Loucy (cell line): ENCODE data around the gene TEKT3.

Experiments used
- H2AFZ ChIP-seq: fragments of 200-600 bp; sonication (generic); 2 replicates; pipeline ENCODE4 v1.6.0; 2016; ENCODE audit warnings: antibody characterized with exemption, mild to moderate bottlenecking, low read length, moderate library complexity
- H3F3A ChIP-seq: fragments of 200-600 bp; 2 replicates; pipeline ENCODE4 v1.6.0; 2016; ENCODE audit warnings: antibody characterized with exemption, low read depth, mild to moderate bottlenecking
- H3K27me3 ChIP-seq: fragments of 200-600 bp; sonication (generic); 2 replicates; pipeline ENCODE4 v1.6.1; 2014; ENCODE audit warnings: low read length, mild to moderate bottlenecking; ENCODE audit not compliant: insufficient read depth, poor library complexity, severe bottlenecking
- H3K36me3 ChIP-seq: fragments of 200-600 bp; sonication (generic); 2 replicates; pipeline ENCODE4 v1.6.1; 2016; ENCODE audit warnings: low read length; ENCODE audit not compliant: insufficient read depth
- H3K4me1 ChIP-seq: fragments of 200-600 bp; sonication (generic); 2 replicates; pipeline ENCODE4 v1.5.1; 2014; ENCODE audit warnings: low read length, mild to moderate bottlenecking; ENCODE audit not compliant: insufficient read depth, poor library complexity, severe bottlenecking
- H3K4me2 ChIP-seq: fragments of 200-600 bp; sonication (generic); 2 replicates; pipeline ENCODE4 v1.6.0; 2014; ENCODE audit warnings: antibody characterized with exemption, low read length, low read depth, mild to moderate bottlenecking; ENCODE audit not compliant: poor library complexity, severe bottlenecking
- H3K4me3 ChIP-seq: fragments of 200-600 bp; sonication (generic); 2 replicates; pipeline ENCODE4 v1.5.1; 2014; ENCODE audit warnings: low read length, mild to moderate bottlenecking, mixed read lengths; ENCODE audit not compliant: poor library complexity, severe bottlenecking
- H3K79me2 ChIP-seq: fragments of 200-600 bp; sonication (generic); 2 replicates; pipeline ENCODE4 v1.6.1; 2014; ENCODE audit warnings: low read length; ENCODE audit not compliant: insufficient read depth
- H3K9ac ChIP-seq: fragments of 200-600 bp; sonication (generic); 2 replicates; pipeline ENCODE4 v1.6.0; 2014; ENCODE audit warnings: mild to moderate bottlenecking, low read depth, low read length, moderate library complexity; ENCODE audit not compliant: poor library complexity, severe bottlenecking
- H3K9me2 ChIP-seq: fragments of 200-600 bp; sonication (generic); replicated peaks from 2 replicates; pipeline ENCODE4 v1.6.1; 2016; ENCODE audit warnings: low read depth, low read length, mixed read lengths
- H3K9me3 ChIP-seq: fragments of 200-600 bp; sonication (generic); 2 replicates; pipeline ENCODE4 v1.6.1; 2014; ENCODE audit warnings: mild to moderate bottlenecking, antibody characterized with exemption, low read length, low read depth; ENCODE audit not compliant: insufficient read depth
- H4K20me1 ChIP-seq: fragments of 200-600 bp; sonication (generic); 2 replicates; pipeline ENCODE4 v1.6.0; 2014; ENCODE audit warnings: antibody characterized with exemption, low read length, mild to moderate bottlenecking; ENCODE audit not compliant: insufficient read depth, poor library complexity, severe bottlenecking
- EZH2phosphoT487 ChIP-seq: fragments of 200-600 bp; IDR thresholded peaks from 2 replicates; pipeline ENCODE4 v1.6.1; 2018; ENCODE audit warnings: antibody characterized with exemption, mild to moderate bottlenecking, moderate library complexity, borderline replicate concordance
- TF ChIP-seq, protein P1 (sequence below): fragments of 200-600 bp; sonication (generic); conservative IDR thresholded peaks from 2 replicates; pipeline ENCODE4 v1.5.1; 2014; ENCODE audit warnings: mild to moderate bottlenecking, antibody characterized with exemption, low read length

TEKT3 gene

DNA sequence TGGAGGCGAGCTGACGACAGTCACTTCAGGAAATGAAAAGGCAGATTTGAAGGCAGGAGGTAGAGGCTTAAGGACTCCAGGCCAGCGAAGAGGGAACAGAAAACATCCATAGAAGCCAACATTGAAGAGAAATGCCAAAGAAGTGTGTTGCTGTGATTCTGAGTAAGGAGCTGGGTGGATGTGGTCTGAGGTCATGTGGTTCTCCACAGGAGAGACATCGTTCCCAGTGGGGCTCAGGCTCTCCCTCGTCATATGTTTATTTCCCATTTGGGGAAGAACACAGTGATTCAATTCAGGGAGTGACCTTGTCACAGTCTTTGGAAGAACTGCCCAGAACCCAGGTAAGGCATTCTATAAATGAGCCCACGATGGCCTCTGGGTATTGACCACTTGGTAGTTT lies 69.7 kb downstream of the TEKT3 start:
- Histone ChIP-seq H3K9me3 (no peaks in the 10 kb centered on the region), H3K4me2 (no peak overlapping the region), H2AFZ (no peak overlapping the region), H3K4me3 (no peak overlapping the region), H3F3A (no peaks in the 10 kb centered on the region), H4K20me1 (no peaks in the 10 kb centered on the region), H3K79me2 (no peaks in the 10 kb centered on the region), H3K4me1 (no peaks in the 10 kb centered on the region), H3K9ac (no peak overlapping the region), H3K9me2 (no peaks in the 10 kb centered on the region), H3K36me3 (no peaks in the 10 kb centered on the region), H3K27me3 (no peaks in the 10 kb centered on the region)
- no peak for TF ChIP-seq EZH2phosphoT487
- TF ChIP-seq, protein P1, sequence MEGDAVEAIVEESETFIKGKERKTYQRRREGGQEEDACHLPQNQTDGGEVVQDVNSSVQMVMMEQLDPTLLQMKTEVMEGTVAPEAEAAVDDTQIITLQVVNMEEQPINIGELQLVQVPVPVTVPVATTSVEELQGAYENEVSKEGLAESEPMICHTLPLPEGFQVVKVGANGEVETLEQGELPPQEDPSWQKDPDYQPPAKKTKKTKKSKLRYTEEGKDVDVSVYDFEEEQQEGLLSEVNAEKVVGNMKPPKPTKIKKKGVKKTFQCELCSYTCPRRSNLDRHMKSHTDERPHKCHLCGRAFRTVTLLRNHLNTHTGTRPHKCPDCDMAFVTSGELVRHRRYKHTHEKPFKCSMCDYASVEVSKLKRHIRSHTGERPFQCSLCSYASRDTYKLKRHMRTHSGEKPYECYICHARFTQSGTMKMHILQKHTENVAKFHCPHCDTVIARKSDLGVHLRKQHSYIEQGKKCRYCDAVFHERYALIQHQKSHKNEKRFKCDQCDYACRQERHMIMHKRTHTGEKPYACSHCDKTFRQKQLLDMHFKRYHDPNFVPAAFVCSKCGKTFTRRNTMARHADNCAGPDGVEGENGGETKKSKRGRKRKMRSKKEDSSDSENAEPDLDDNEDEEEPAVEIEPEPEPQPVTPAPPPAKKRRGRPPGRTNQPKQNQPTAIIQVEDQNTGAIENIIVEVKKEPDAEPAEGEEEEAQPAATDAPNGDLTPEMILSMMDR: no peak

DNA sequence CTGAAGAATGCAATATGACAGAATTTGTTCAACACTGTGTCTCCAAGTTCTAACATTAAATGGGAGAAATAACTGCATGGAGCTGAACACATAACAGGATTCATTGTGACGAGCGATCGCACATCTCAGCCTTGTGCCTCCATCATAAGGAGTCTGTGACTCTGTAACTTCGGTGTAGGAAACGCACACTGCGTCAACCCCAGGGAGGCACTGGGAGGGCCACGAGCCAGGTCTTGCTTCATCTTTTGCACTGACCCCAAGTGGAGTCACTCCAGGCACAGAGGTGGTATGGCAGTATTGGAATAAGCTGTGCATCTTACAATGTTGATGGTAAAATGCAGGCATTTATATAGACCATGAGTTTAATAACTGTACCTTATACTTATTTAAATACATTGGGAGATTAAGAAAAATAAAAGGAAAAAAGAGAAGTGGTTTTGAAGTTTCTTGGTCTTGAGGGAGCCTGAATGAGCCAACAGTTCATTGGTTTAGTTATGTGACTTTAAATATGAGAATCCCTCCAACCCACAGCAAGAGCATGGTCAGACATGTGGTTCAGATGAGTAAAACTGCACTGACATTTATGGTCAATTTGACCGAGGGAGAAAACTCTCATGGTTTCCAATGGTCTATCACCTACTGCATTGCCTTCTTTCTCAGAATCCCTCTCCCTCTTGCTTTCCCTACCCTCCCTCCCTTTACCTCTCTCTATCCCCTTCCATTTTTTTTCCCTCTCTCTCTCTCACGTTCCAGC lies 70.6 kb downstream of the TEKT3 start:
- no peak overlapping the region for H3K9ac ChIP-seq
- H2AFZ ChIP-seq: no peak overlapping the region
- H3K9me2 ChIP-seq: no peaks in the 10 kb centered on the region
- no peaks in the 10 kb centered on the region for H3K9me3 ChIP-seq
- no peak for TF ChIP-seq EZH2phosphoT487
- TF ChIP-seq, protein P1: no peak
- H3K79me2 ChIP-seq: no peaks in the 10 kb centered on the region
- H3K4me3 ChIP-seq: no peak overlapping the region
- no peak overlapping the region for H3K4me2 ChIP-seq
- no peaks in the 10 kb centered on the region for H3K4me1 ChIP-seq
- H4K20me1 ChIP-seq: no peaks in the 10 kb centered on the region
- H3K36me3 ChIP-seq: no peaks in the 10 kb centered on the region
- H3K27me3 ChIP-seq: no peaks in the 10 kb centered on the region
- H3F3A ChIP-seq: no peaks in the 10 kb centered on the region

DNA sequence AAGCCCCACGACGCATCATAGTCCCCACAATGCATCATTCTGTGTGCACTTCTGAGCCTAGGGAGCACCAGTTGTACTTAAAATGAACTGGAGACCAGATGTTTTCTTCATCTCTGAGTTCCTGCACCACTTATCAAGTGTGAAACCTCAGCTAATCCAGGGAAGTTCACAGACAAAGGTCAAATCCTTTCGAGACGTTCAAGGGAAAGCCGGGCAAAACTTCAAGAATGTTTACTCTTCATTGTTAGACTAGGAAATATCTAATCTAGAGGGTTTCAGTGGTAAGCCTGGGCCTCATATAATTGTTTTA lies 71.7 kb downstream of the TEKT3 start:
- no peaks in the 10 kb centered on the region for H3F3A ChIP-seq

More for the DNA sequence above, 71.7 kb downstream of the TEKT3 start:
- no peaks in the 10 kb centered on the region for H3K9me2 ChIP-seq
- no peak overlapping the region for H3K4me2 ChIP-seq
- H3K9ac ChIP-seq: no peak overlapping the region
- H3K79me2 ChIP-seq: no peaks in the 10 kb centered on the region
- H3K27me3 ChIP-seq: no peaks in the 10 kb centered on the region
- H2AFZ ChIP-seq: no peak overlapping the region
- no peaks in the 10 kb centered on the region for H4K20me1 ChIP-seq
- no peaks in the 10 kb centered on the region for H3K36me3 ChIP-seq
- TF ChIP-seq, protein P1: no peak
- TF ChIP-seq EZH2phosphoT487: no peak
- H3K4me1 ChIP-seq: no peaks in the 10 kb centered on the region
- H3K9me3 ChIP-seq: no peaks in the 10 kb centered on the region
- no peak overlapping the region for H3K4me3 ChIP-seq
